Muscle of leg (tissue), 11 donors: ENCODE data around the gene CHCHD6. TPM values are rescaled to one million over a fixed set of nuclear protein-coding genes. Genes with fewer than 3 reads are reported as not detected.

ENCODE experiments used
- DNase-seq: peaks from one replicate; pipeline ENCODE4 v3.0.0; 2013
- H3K27ac ChIP-seq: one replicate; pipeline ENCODE4 v1.5.1; 2013; ENCODE audit warnings: mild to moderate bottlenecking, low read length, control low read depth
- H3K27me3 ChIP-seq: one replicate; pipeline ENCODE4 v1.6.1; 2013; ENCODE audit warnings: low read length; ENCODE audit not compliant: control insufficient read depth, insufficient read depth
- H3K36me3 ChIP-seq: one replicate; pipeline ENCODE4 v1.6.1; 2013; ENCODE audit warnings: low read length; ENCODE audit not compliant: control insufficient read depth, insufficient read depth
- H3K4me1 ChIP-seq: one replicate; pipeline ENCODE4 v1.6.1; 2013; ENCODE audit warnings: low read length; ENCODE audit not compliant: control insufficient read depth, insufficient read depth
- H3K4me3 ChIP-seq: one replicate; pipeline ENCODE4 v1.5.1; 2013; ENCODE audit warnings: low read length, control low read depth
- H3K9me3 ChIP-seq: replicated peaks from 2 replicates; pipeline ENCODE4 v1.6.1; 2013; ENCODE audit warnings: low read depth, low read length; ENCODE audit not compliant: control insufficient read depth
- WGBS: methylation state at CpG from one replicate; pipeline ENCODE4 v1.1.5; 2013; ENCODE audit warnings: missing lambda C conversion rate; ENCODE audit not compliant: insufficient coverage; 5-methylcytosine and 5-hydroxymethylcytosine counted together
- polyA plus RNA-seq, 8 donors: library from polyadenylated mRNA; unstranded; fragments of 120-200 nt; gene quantifications; one replicate each; pipeline versions ENCODE4 v1.2.1 to v1.2.3, GENCODE V29; 2013; ENCODE audit warnings: inconsistent platforms in 1 of 8, low replicate concordance in 1 of 8; ENCODE audit not compliant: insufficient read length in 8 of 8, insufficient read depth in 1 of 8
- total RNA-seq: library from RNA; stranded (reverse); fragments of 120-200 nt; gene quantifications from one replicate; pipeline ENCODE4 v1.2.4, GENCODE V29; 2013

CHCHD6 gene
- total and polyA plus RNA-seq, 9 donors: 7.3 to 11.8 (median 8.7) TPM

DNA sequence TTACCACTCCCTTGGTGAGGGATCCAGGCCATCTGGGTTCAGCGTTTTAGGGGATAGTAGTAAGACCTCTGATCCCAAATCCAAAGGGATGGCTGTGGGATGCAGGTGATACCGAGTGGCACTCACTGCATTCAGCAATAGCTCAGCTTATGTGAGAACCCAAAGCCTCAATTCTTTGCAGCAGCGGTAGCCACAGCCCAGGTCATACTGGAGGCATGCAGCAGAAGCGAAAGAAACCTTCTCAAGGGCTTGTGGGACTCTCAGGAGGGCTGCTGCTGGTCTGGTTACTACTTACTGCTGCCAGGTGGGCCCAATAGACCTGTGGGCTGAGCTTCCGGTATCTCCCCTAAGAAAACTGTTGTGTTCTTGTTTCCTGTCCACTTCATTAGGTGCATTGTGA is 38.0 kb downstream of the CHCHD6 start:
- WGBS: 97% methylated on average over 3 of the region's 5 CpGs
- Histone ChIP-seq H3K4me3 (no peak overlapping the region), H3K27me3 (no peaks in the 10 kb centered on the region), H3K36me3 (no peaks in the 10 kb centered on the region), H3K9me3 (peaks cover 7% of the 10 kb centered on the region), H3K4me1 (peaks cover 12% of the 10 kb centered on the region), H3K27ac (no peak overlapping the region)
- DNase-seq: no peak

DNA sequence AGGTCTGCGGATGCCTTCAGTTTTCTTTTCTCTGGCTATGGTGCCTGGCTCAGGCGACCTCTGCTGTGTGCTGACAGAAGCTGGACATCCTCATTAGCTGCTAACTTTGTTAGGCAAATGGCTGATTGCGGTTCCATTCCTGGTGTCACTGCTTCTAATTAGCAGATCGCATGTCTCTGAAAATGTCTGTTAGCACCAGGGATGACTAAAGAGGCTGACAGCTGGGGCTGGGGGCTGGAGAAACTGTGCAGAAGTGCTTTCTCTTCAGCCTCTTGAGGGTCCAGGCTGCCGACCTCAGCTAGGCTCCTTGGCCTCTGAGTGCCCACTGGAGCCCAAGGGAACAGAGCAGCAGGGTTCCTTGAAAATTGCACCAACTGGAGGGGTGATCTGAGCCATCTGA is 39.3 kb downstream of the CHCHD6 start:
- peaks cover 12% of the 10 kb centered on the region for H3K4me1 ChIP-seq
- H3K9me3 ChIP-seq: peaks cover 7% of the 10 kb centered on the region
- H3K27me3 ChIP-seq: no peaks in the 10 kb centered on the region
- WGBS: 69% methylated on average over 5 of the region's 5 CpGs
- no peak overlapping the region for H3K27ac ChIP-seq
- no peaks in the 10 kb centered on the region for H3K36me3 ChIP-seq
- no peak for DNase-seq
- no peak overlapping the region for H3K4me3 ChIP-seq

DNA sequence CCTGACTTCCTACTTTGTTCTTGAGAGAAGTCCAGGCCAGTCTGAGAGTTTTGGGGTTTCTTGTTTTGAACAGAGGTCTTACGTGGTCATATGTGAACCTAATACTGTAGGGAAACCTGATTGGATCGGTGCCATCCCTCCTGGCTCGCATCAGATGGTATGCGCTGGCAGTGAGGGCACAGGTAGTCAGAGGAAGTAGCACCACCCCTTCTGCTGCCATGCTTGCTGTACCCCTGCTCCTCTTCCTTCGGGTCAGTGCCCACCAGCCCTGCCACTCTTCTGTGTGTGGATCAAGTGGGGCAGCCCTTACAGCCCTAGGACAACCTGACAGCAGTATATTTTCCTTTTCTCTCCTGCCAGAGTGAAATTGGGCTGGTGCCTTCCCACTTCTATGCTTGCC is 39.7 kb downstream of the CHCHD6 start:
- Histone ChIP-seq H3K27ac (no peak overlapping the region), H3K4me1 (peaks cover 15% of the 10 kb centered on the region), H3K36me3 (no peaks in the 10 kb centered on the region), H3K9me3 (peaks cover 7% of the 10 kb centered on the region), H3K4me3 (no peak overlapping the region), H3K27me3 (no peaks in the 10 kb centered on the region)
- no peak for DNase-seq
- WGBS: 89% methylated on average over 4 of the region's 5 CpGs

GRCh38 chr3:126745760-126746394 is 41.8 kb downstream of the CHCHD6 start:
- Histone ChIP-seq H3K9me3 (no peaks in the 10 kb centered on the region), H3K36me3 (peaks cover 2% of the 10 kb centered on the region), H3K27ac (no peak overlapping the region), H3K4me3 (no peak overlapping the region), H3K4me1 (peaks cover 16% of the 10 kb centered on the region), H3K27me3 (no peaks in the 10 kb centered on the region)
- 85% methylated on average over 3 of the region's 6 CpGs for WGBS
- DNase-seq: no peak

- WGBS: 61% methylated on average over 13 of the region's 18 CpGs
- H3K4me1 ChIP-seq: peaks cover 16% of the 10 kb centered on the region
- H3K36me3 ChIP-seq: peaks cover 2% of the 10 kb centered on the region
- H3K27ac ChIP-seq: no peak overlapping the region
- peak; percentile 28 for DNase-seq
- H3K27me3 ChIP-seq: no peaks in the 10 kb centered on the region
- no peak overlapping the region for H3K4me3 ChIP-seq
- no peaks in the 10 kb centered on the region for H3K9me3 ChIP-seq
Measured at GRCh38 chr3:126746395-126747177, 42.5 kb downstream of the CHCHD6 start.

DNA sequence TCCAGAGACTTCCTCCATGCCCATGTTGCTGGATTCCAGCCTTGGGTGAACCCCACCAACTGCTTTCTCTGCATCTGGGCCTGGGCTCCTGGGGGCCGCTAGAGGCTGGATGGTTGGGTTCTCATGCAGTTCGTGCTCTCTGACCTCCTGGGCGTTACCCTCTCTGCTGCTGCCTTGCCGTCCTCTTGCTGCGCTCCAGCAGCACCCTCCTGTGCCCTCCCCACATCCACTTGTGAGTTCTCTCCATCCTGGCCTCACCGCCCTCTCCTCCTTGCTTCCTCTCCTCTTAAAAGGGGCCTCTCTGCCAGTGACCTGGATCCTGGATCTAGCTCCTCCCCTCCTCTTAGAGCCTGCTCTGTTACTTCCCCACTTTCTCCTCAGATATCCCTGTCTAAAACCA is 43.7 kb downstream of the CHCHD6 start:
- H3K4me3 ChIP-seq: no peak overlapping the region
- H3K27ac ChIP-seq: no peak overlapping the region
- H3K4me1 ChIP-seq: peaks cover 21% of the 10 kb centered on the region
- peaks cover 2% of the 10 kb centered on the region for H3K36me3 ChIP-seq
- DNase-seq: no peak
- H3K27me3 ChIP-seq: no peaks in the 10 kb centered on the region
- H3K9me3 ChIP-seq: no peaks in the 10 kb centered on the region
- WGBS: 80% methylated on average over 6 of the region's 6 CpGs

GRCh38 chr3:126748701-126749546 is 44.9 kb downstream of the CHCHD6 start:
- Histone ChIP-seq H3K4me3 (no peak overlapping the region), H3K27me3 (no peaks in the 10 kb centered on the region), H3K36me3 (peaks cover 2% of the 10 kb centered on the region), H3K4me1 (peaks cover 26% of the 10 kb centered on the region), H3K9me3 (no peaks in the 10 kb centered on the region), H3K27ac (no peak overlapping the region)
- 70% methylated on average over 5 of the region's 5 CpGs for WGBS
- no peak for DNase-seq

GRCh38 chr3:126749547-126749875 is 45.5 kb downstream of the CHCHD6 start:
- WGBS: 85% methylated on average over 3 of the region's 3 CpGs
- Histone ChIP-seq H3K27ac (no peak overlapping the region), H3K36me3 (peaks cover 2% of the 10 kb centered on the region)

DNA sequence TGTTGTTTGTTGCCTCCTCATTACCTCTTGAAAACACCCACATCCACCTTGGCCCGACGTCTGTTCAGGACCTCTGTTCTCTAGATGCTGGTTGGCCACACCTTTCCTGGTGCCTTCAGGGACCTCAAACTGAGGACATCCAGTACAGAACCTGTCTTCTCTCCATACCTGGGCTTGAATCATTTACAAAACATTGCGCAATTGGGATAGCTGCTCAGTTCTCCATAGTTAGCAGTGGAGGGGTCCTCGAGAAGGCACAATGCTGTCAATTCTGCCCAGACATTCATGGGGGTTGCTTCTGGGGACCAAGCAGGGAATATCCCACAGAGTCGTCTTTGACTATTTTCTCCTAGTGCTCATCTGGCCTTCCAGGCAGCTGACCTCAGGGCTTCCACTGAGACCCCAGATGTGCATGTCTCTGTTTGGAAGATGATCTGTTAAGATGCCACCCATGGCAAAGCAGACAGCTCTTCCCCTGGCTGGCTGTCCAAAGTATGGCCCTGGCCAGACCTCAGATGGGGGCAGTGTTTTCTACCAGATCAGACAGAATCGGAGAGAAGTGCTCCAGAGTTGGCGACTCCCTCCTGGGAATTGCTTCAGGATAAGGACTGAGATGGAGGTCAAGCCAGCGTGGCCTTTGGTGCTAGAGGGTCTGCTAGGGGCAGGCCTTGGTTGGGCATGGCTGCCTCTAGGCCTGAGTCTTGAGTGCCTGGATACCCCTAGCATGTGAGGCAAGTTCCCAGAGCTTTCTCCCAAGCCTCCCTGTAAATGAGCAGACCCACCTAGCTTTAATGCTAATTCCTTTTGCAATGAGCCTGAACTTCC is 46.1 kb downstream of the CHCHD6 start:
- no peak for DNase-seq
- Histone ChIP-seq H3K27ac (no peak overlapping the region), H3K27me3 (no peaks in the 10 kb centered on the region), H3K36me3 (peaks cover 2% of the 10 kb centered on the region), H3K4me3 (no peak overlapping the region), H3K4me1 (peaks cover 26% of the 10 kb centered on the region), H3K9me3 (no peaks in the 10 kb centered on the region)
- 92% methylated on average over 6 of the region's 8 CpGs for WGBS

More at GRCh38 chr3:126749547-126749875, 45.5 kb downstream of the CHCHD6 start:
- Histone ChIP-seq H3K27me3 (no peaks in the 10 kb centered on the region), H3K4me1 (peaks cover 26% of the 10 kb centered on the region), H3K4me3 (no peak overlapping the region), H3K9me3 (no peaks in the 10 kb centered on the region)
- DNase-seq: no peak
